ENCODE data around the gene CDK5RAP3. TPM values are rescaled to one million over a fixed set of nuclear protein-coding genes. Genes with fewer than 3 reads are reported as not detected.

The CDK5RAP3 gene
- total and polyA plus RNA-seq, 2 donors (not counting 3 experiments of a cell fraction or from before 2014, with no cell fraction given) = 109 to 139 TPM

DNA sequence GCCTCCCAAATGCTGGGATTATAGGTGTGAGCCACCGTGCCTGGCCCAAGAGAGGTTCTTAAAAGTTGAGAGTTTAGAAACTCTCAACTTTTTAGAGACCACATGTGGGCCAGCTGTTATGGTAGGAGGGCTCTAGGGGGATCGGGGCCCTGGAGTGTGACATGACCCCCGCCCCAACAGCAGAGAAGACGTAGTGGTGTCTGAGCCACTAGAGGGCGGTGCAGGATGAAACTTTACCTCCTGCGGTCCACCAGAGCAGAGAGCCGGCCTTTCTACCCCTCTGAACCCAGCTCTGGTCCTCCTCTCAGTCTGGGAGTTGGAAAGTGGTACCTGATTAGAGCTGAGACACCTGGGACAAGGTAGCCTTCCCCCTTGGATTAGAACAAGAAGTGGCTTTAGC, 7.4 kb downstream of the CDK5RAP3 start:
- H3K79me2 ChIP-seq (ENCODE audit: control insufficient read depth, insufficient read depth, low read length) = no peaks in the 10 kb centered on the region
- H3K27me3 ChIP-seq (ENCODE audit: control insufficient read depth in 2 of 2, insufficient read depth in 2 of 2, low read length in 2 of 2) = no peaks in the 10 kb centered on the region
- H2AFZ ChIP-seq (ENCODE audit: low read depth, low read length) = no peak overlapping the region
- H4K20me1 ChIP-seq (replicated peaks; ENCODE audit: control insufficient read depth, extremely low read depth, insufficient read depth, low read length) = no peaks in the 10 kb centered on the region
- dilution Hi-C loops (cut with MboI; ENCODE audit: extremely low pct_ligation_motif_present, low sequenced_read_pairs) (no loop called here), intact Hi-C loops (cut with micrococcal nuclease) (loop anchor here (1.0 to 2.0 kb wide), 4 partner anchors 30 to 96 kb away; no protein-coding TSS in a partner anchor)
- BruUV-seq (replicated peaks) = no TSS peak
- no peak overlapping the region for H3K27ac ChIP-seq (ENCODE audit: insufficient read depth, low read depth, low read length)
- H3K4me1 ChIP-seq (ENCODE audit: control insufficient read depth, extremely low read depth, insufficient read depth, low read length) = no peaks in the 10 kb centered on the region
- H3K9me1 ChIP-seq (replicated peaks; ENCODE audit: control insufficient read depth, extremely low read depth, insufficient read depth, low read length) = no peaks in the 10 kb centered on the region
- H3K4me3 ChIP-seq (replicated peaks in 1 of 3; ENCODE audit: insufficient read depth in 1 of 3, low read depth in 1 of 3, low read length in 3 of 3) = no peak overlapping the region
- CTCF ChIA-PET = interaction anchor here (0.6 to 15.7 kb wide), 23 partner anchors 8 to 153 kb away, joined by 3 to 469 read pairs (median 4); partner anchors contain the start of genes PNPO, PRR15L and SCRN2
- H3K36me3 ChIP-seq (ENCODE audit: control insufficient read depth in 2 of 2, extremely low read depth in 1 of 2, insufficient read depth in 2 of 2, low read length in 2 of 2) = peaks cover 0 to 47% of the 10 kb centered on the region in 2 experiments
- H3K9me3 ChIP-seq (replicated peaks; ENCODE audit: control insufficient read depth, insufficient read depth, low read length) = no peaks in the 10 kb centered on the region
- FAIRE-seq (peak; percentile 85), DNase-seq (ENCODE audit: low read depth, low spot score) (peak; percentile 48)
- TF ChIP-seq MYC (IDR thresholded peaks at IDR 0.05; ENCODE audit: low read depth, low read length) (no peak), POLR2A (IDR thresholded peaks at IDR 0.05; ENCODE audit: low read depth, low read length) (no peak), EZH2 (IDR thresholded peaks at IDR 0.05; ENCODE audit: borderline replicate concordance, low read depth, low read length, severe bottlenecking) (no peak)
- TF ChIP-seq, protein P1, sequence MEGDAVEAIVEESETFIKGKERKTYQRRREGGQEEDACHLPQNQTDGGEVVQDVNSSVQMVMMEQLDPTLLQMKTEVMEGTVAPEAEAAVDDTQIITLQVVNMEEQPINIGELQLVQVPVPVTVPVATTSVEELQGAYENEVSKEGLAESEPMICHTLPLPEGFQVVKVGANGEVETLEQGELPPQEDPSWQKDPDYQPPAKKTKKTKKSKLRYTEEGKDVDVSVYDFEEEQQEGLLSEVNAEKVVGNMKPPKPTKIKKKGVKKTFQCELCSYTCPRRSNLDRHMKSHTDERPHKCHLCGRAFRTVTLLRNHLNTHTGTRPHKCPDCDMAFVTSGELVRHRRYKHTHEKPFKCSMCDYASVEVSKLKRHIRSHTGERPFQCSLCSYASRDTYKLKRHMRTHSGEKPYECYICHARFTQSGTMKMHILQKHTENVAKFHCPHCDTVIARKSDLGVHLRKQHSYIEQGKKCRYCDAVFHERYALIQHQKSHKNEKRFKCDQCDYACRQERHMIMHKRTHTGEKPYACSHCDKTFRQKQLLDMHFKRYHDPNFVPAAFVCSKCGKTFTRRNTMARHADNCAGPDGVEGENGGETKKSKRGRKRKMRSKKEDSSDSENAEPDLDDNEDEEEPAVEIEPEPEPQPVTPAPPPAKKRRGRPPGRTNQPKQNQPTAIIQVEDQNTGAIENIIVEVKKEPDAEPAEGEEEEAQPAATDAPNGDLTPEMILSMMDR (IDR thresholded peaks at IDR 0.05; ENCODE audit: extremely low read depth in 1 of 2, insufficient read depth in 1 of 2, low read depth in 1 of 2, low read length in 2 of 2) = peak; percentile 75 to 83
- H3K4me2 ChIP-seq (ENCODE audit: insufficient read depth, low read length) = no peak overlapping the region
- H3K9ac ChIP-seq (replicated peaks; ENCODE audit: extremely low read depth, insufficient read depth, low read length) = no peak overlapping the region
- POLR2A ChIA-PET = no interaction called here

DNA sequence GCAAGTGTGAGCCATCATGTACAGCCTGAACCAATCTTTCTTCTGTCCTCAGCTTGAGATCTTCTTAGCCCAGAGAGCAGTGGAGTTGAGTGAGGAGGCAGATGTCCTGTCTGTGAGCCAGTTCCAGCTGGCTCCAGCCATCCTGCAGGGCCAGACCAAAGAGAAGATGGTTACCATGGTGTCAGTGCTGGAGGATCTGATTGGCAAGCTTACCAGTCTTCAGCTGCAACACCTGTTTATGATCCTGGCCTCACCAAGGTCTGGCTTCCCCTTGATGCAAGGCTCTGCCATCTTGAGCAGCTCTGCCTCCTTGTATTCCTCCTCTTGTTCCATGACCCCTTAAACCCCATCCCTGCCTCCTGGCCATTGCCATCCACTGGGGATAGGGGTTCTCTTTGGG, 9.6 kb downstream of the CDK5RAP3 start:
- Histone ChIP-seq H3K27ac (ENCODE audit: insufficient read depth, low read depth, low read length) (no peak overlapping the region), H3K4me3 (replicated peaks in 1 of 3; ENCODE audit: insufficient read depth in 1 of 3, low read depth in 1 of 3, low read length in 3 of 3) (no peak overlapping the region), H3K36me3 (ENCODE audit: control insufficient read depth in 2 of 2, extremely low read depth in 1 of 2, insufficient read depth in 2 of 2, low read length in 2 of 2) (peaks cover 0 to 36% of the 10 kb centered on the region in 2 experiments), H3K79me2 (ENCODE audit: control insufficient read depth, insufficient read depth, low read length) (no peaks in the 10 kb centered on the region), H3K9me3 (replicated peaks; ENCODE audit: control insufficient read depth, insufficient read depth, low read length) (no peaks in the 10 kb centered on the region), H3K4me2 (ENCODE audit: insufficient read depth, low read length) (no peak overlapping the region), H4K20me1 (replicated peaks; ENCODE audit: control insufficient read depth, extremely low read depth, insufficient read depth, low read length) (no peaks in the 10 kb centered on the region), H2AFZ (ENCODE audit: low read depth, low read length) (no peak overlapping the region), H3K9ac (replicated peaks; ENCODE audit: extremely low read depth, insufficient read depth, low read length) (no peak overlapping the region), H3K9me1 (replicated peaks; ENCODE audit: control insufficient read depth, extremely low read depth, insufficient read depth, low read length) (no peaks in the 10 kb centered on the region), H3K27me3 (ENCODE audit: control insufficient read depth in 2 of 2, insufficient read depth in 2 of 2, low read length in 2 of 2) (no peaks in the 10 kb centered on the region), H3K4me1 (ENCODE audit: control insufficient read depth, extremely low read depth, insufficient read depth, low read length) (no peaks in the 10 kb centered on the region)
- CTCF ChIA-PET = interaction anchor here (1.3 to 15.7 kb wide), 3 partner anchors 10 to 37 kb away, joined by 4 to 469 read pairs (median 7); partner anchors contain the start of gene CDK5RAP3
- no peak for DNase-seq (ENCODE audit: low read depth, low spot score)
- POLR2A ChIA-PET = no interaction called here
- intact Hi-C loops (cut with micrococcal nuclease) = no loop called here
- no peak for FAIRE-seq
- dilution Hi-C loops (cut with MboI; ENCODE audit: extremely low pct_ligation_motif_present, low sequenced_read_pairs) = no loop called here
- BruUV-seq (replicated peaks) = no TSS peak
- TF ChIP-seq POLR2AphosphoS5 (IDR thresholded peaks at IDR 0.05; ENCODE audit: insufficient read depth, low read depth, low read length) = no peak
- TF ChIP-seq, protein P2, sequence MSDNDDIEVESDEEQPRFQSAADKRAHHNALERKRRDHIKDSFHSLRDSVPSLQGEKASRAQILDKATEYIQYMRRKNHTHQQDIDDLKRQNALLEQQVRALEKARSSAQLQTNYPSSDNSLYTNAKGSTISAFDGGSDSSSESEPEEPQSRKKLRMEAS (IDR thresholded peaks at IDR 0.05; ENCODE audit: insufficient read depth, insufficient read length) = no peak
- no peak for TF ChIP-seq GATA2 (IDR thresholded peaks at IDR 0.05; ENCODE audit: insufficient read depth, insufficient read length, low read depth, low read length)
- no peak for TF ChIP-seq JUN (IDR thresholded peaks at IDR 0.05; ENCODE audit: borderline replicate concordance, insufficient read depth, insufficient read length, low read depth)
- TF ChIP-seq, protein P1 (IDR thresholded peaks at IDR 0.05; ENCODE audit: extremely low read depth in 1 of 2, insufficient read depth in 1 of 2, low read depth in 1 of 2, low read length in 2 of 2) = no peak
- TF ChIP-seq FOS (IDR thresholded peaks at IDR 0.05; ENCODE audit: borderline replicate concordance, insufficient read depth, low read length) = no peak
- no peak for TF ChIP-seq EZH2 (IDR thresholded peaks at IDR 0.05; ENCODE audit: borderline replicate concordance, low read depth, low read length, severe bottlenecking)
- no peak for TF ChIP-seq POLR2A (IDR thresholded peaks at IDR 0.05; ENCODE audit: low read depth, low read length)
- no peak for TF ChIP-seq MYC (IDR thresholded peaks at IDR 0.05; ENCODE audit: low read depth, low read length)
